Upper lobe of right lung (tissue), 1 donor: ENCODE data around the gene MYL3. TPM values are rescaled to one million over a fixed set of nuclear protein-coding genes. Genes with fewer than 3 reads are reported as not detected.
A peak's percentile ranks its signal among the peaks of the same experiment; 100 is the strongest.

Experiments
- ATAC-seq: fragments of 200-7000 bp; cut with Tn5 transposase; one replicate; pipeline ENCODE4 v1.9.1; 2020; ENCODE audit warnings: mild to moderate bottlenecking, moderate library complexity
- DNase-seq: peaks from one replicate; pipeline ENCODE4 v3.0.0-alpha.2; 2020
- H3K27ac ChIP-seq: fragments of 200-600 bp; one replicate; pipeline ENCODE4 v1.8.0; 2022
- H3K27me3 ChIP-seq: fragments of 200-600 bp; one replicate; pipeline ENCODE4 v1.8.0; 2022; ENCODE audit warnings: mild to moderate bottlenecking
- H3K36me3 ChIP-seq: fragments of 200-600 bp; one replicate; pipeline ENCODE4 v1.8.0; 2022
- H3K4me1 ChIP-seq: fragments of 200-600 bp; one replicate; pipeline ENCODE4 v1.8.0; 2022
- H3K4me3 ChIP-seq: fragments of 200-600 bp; one replicate; pipeline ENCODE4 v1.8.0; 2022; ENCODE audit warnings: mild to moderate bottlenecking
- H3K9me3 ChIP-seq: fragments of 200-600 bp; one replicate; pipeline ENCODE4 v1.8.0; 2022
- CTCF ChIP-seq: fragments of 200-600 bp; IDR thresholded peaks from one replicate; pipeline ENCODE4 v1.8.0; 2022; ENCODE audit warnings: antibody characterized with exemption
- intact Hi-C: fragments of 100-400 bp; cut with DNase I; formaldehyde crosslinking; loops from one replicate; pipeline ENCODE4 v1.11.0; 2022
- total RNA-seq: library from RNA; stranded (reverse); fragmentation: NEBNext Ultra II Directional; extraction: Animal tissue kit (Norgen Biotek cat#: 25700); gene quantifications from one replicate; pipeline ENCODE4 v1.2.1, GENCODE V29; 2021
- donor health status: DM: no; HTN: yes; CAD: no; lungs with severe emphysema.

MYL3 gene
- total RNA-seq, 1 donor from 2014 or later = 3.8 TPM

- Histone ChIP-seq H3K27ac (no peak overlapping the region), H3K27me3 (no peaks in the 10 kb centered on the region), H3K4me3 (no peak overlapping the region), H3K9me3 (no peaks in the 10 kb centered on the region), H3K36me3 (no peaks in the 10 kb centered on the region), H3K4me1 (no peaks in the 10 kb centered on the region)
- ATAC-seq (no peak), DNase-seq (peak; percentile 53)
- no peak for TF ChIP-seq CTCF
- intact Hi-C loops = no loop called here
These were observed 4.8 kb downstream of the MYL3 start for GRCh38 chr3:46858456-46858855.

- no peak for TF ChIP-seq CTCF
- Histone ChIP-seq H3K27ac (no peak overlapping the region), H3K36me3 (no peaks in the 10 kb centered on the region), H3K9me3 (no peaks in the 10 kb centered on the region), H3K4me1 (no peaks in the 10 kb centered on the region), H3K4me3 (no peak overlapping the region), H3K27me3 (no peaks in the 10 kb centered on the region)
- DNase-seq = peak; percentile 53
- ATAC-seq = no peak
- intact Hi-C loops = no loop called here
These were observed 5.5 kb downstream of the MYL3 start for GRCh38 chr3:46857485-46858341.

- Histone ChIP-seq H3K27me3 (no peaks in the 10 kb centered on the region), H3K4me1 (no peaks in the 10 kb centered on the region), H3K4me3 (no peak overlapping the region), H3K36me3 (no peaks in the 10 kb centered on the region), H3K9me3 (no peaks in the 10 kb centered on the region), H3K27ac (no peak overlapping the region)
- ATAC-seq = no peak
- intact Hi-C loops = no loop called here
- no peak for TF ChIP-seq CTCF
- peak; percentile 52 for DNase-seq
These were observed 6.4 kb downstream of the MYL3 start for GRCh38 chr3:46856576-46857471.

GRCh38 chr3:46854555-46854991 lies 8.7 kb downstream of the MYL3 start:
- Histone ChIP-seq H3K9me3 (no peaks in the 10 kb centered on the region), H3K27me3 (no peaks in the 10 kb centered on the region), H3K36me3 (no peaks in the 10 kb centered on the region), H3K27ac (no peak overlapping the region), H3K4me3 (no peak overlapping the region), H3K4me1 (no peaks in the 10 kb centered on the region)
- TF ChIP-seq CTCF = no peak
- ATAC-seq (no peak), DNase-seq (peak; percentile 30)
- intact Hi-C loops = no loop called here

- intact Hi-C loops = no loop called here
- DNase-seq (peak; percentile 45), ATAC-seq (no peak)
- Histone ChIP-seq H3K27me3 (no peaks in the 10 kb centered on the region), H3K27ac (no peak overlapping the region), H3K4me1 (no peaks in the 10 kb centered on the region), H3K9me3 (no peaks in the 10 kb centered on the region), H3K36me3 (no peaks in the 10 kb centered on the region), H3K4me3 (no peak overlapping the region)
- TF ChIP-seq CTCF = no peak
These were observed 9.5 kb downstream of the MYL3 start for GRCh38 chr3:46853441-46854415.
